Heart right ventricle (tissue), 16 donors: ENCODE results near the gene P3H3. TPM values are rescaled to one million over a fixed set of nuclear protein-coding genes. Genes with fewer than 3 reads are reported as not detected.
A peak's percentile ranks its signal among the peaks of the same experiment; 100 is the strongest.

Source experiments
- ATAC-seq, 8 donors: fragments of 200-7000 bp; cut with Tn5 transposase; one replicate each; pipeline ENCODE4 v1.9.1; 2020; ENCODE audit warnings: mild to moderate bottlenecking in 8 of 8, moderate library complexity in 8 of 8, moderate number of reproducible peaks in 1 of 8
- DNase-seq, 2 donors: peaks; one replicate each; pipeline ENCODE4 v3.0.0-alpha.2; 2020
- H3K27ac ChIP-seq, 10 donors: fragments of 200-600 bp; sonication (generic) in 2 of 10; one replicate each; pipeline versions ENCODE4 v1.5.0 to v1.8.0; 2020 to 2022; ENCODE audit warnings: mild to moderate bottlenecking in 3 of 10
- H3K27me3 ChIP-seq, 7 donors: fragments of 200-600 bp; one replicate each; pipeline ENCODE4 v1.8.0; 2021 to 2022; ENCODE audit warnings: mild to moderate bottlenecking in 2 of 7
- H3K36me3 ChIP-seq, 9 donors: fragments of 200-600 bp; sonication (generic) in 1 of 9; one replicate each; pipeline versions ENCODE4 v1.5.0 to v1.8.0; 2020 to 2022; ENCODE audit warnings: mild to moderate bottlenecking in 2 of 9
- H3K4me1 ChIP-seq, 9 donors: fragments of 200-600 bp; sonication (generic) in 1 of 9; one replicate each; pipeline versions ENCODE4 v1.5.0 to v1.8.0; 2020 to 2022; ENCODE audit warnings: mild to moderate bottlenecking in 4 of 9
- H3K4me3 ChIP-seq, 10 donors: fragments of 200-600 bp; sonication (generic) in 2 of 10; one replicate each; pipeline versions ENCODE4 v1.5.0 to v1.8.0; 2020 to 2022; ENCODE audit warnings: mild to moderate bottlenecking in 7 of 10, moderate library complexity in 2 of 10
- H3K9me3 ChIP-seq, 11 donors: fragments of 200-600 bp in 10 of 11; sonication (generic) in 2 of 11; one replicate each; pipeline versions ENCODE4 v1.5.0 to v1.8.0; 2013 to 2022; ENCODE audit warnings: mild to moderate bottlenecking in 2 of 11, control low read depth in 1 of 11, moderate library complexity in 1 of 11
- WGBS, 2 donors: extraction: QIAGEN DNeasy Blood & Tissue Kit; methylation state at CpG; one replicate each; pipeline ENCODE4 v1.1.7; 2013; ENCODE audit warnings: inconsistent platforms in 1 of 2; 5-methylcytosine and 5-hydroxymethylcytosine counted together
- intact Hi-C, 10 donors: fragments of 100-400 bp; cut with DNase I; formaldehyde crosslinking; loops; one replicate each; pipeline versions ENCODE4 v1.11.1 to v1.14.2; 2022
- long read RNA-seq, 3 donors: library from polyadenylated mRNA; unstranded; transcript quantifications; one replicate each; pipeline ENCODE4 v2.0.0, GENCODE V29; 2020 to 2021
- polyA plus RNA-seq, 2 donors: library from polyadenylated mRNA; stranded (reverse); fragments of 200-250 nt; gene quantifications; one replicate each; pipeline ENCODE4 v1.2.3, GENCODE V29; 2013
- total RNA-seq, 10 donors: library from RNA; stranded (reverse); fragmentation: NEBNext Ultra II Directional in 3 of 10; extraction: Animal tissue kit (Norgen Biotek cat#: 25700) in 3 of 10; gene quantifications; one replicate each; pipeline versions ENCODE4 v1.2.1 to v1.2.4, GENCODE V29; 2021 to 2023
- TF ChIP-seq, protein P1 (sequence below), 9 donors: fragments of 200-600 bp; sonication (generic) in 2 of 9; IDR thresholded peaks; one replicate each; pipeline versions ENCODE4 v1.5.0 to v1.8.0; 2021 to 2022; ENCODE audit warnings: antibody characterized with exemption in 9 of 9, mild to moderate bottlenecking in 5 of 9, moderate library complexity in 1 of 9
- donor health status: Arrhythmogenic right ventricular cardiomyopathy.
- donor health status: ischemic (EF 13 %, LVEDD 7.1; RV severe dilation, severe dysfunction).
- donor health status: healthy with polysubstance abuse.
- donor health status: DM: no; HTN: yes; CAD: no.
- donor health status: DM: no; HTN: no; CAD: no.
- donor health status: ischemic (EF 25% LVEDD 6.9; RV normal size, moderate dysfunction).
- donor health status: ischemic (EF 25% LVEDD 5.7; RV mildly dilated, moderate dysfunction).
- donor health status: healthy.
- donor health status: DM: yes; HTN: yes; CAD: no.
- donor health status: Ischemic cardiomyopathy.
- donor health status: ischemic (EF 35%, LVEDD 5.7; RV mildly dilated, moderate dysfunction).
- donor health status: nonischemic (EF 11% LVEDD 7.7; RV severe dilation, severe dysfunction).
- donor health status: DM: yes; HTN: yes; CAD: no.
- donor health status: PGD.
- donor health status: ischemic (EF 29% LVEDD 5.4; RV normal size, mild dysfunction).
- donor health status: nonischemic (EF 23%, LVEDD 6.1; RV moderate dilation, normal function).

Gene P3H3, protein sequence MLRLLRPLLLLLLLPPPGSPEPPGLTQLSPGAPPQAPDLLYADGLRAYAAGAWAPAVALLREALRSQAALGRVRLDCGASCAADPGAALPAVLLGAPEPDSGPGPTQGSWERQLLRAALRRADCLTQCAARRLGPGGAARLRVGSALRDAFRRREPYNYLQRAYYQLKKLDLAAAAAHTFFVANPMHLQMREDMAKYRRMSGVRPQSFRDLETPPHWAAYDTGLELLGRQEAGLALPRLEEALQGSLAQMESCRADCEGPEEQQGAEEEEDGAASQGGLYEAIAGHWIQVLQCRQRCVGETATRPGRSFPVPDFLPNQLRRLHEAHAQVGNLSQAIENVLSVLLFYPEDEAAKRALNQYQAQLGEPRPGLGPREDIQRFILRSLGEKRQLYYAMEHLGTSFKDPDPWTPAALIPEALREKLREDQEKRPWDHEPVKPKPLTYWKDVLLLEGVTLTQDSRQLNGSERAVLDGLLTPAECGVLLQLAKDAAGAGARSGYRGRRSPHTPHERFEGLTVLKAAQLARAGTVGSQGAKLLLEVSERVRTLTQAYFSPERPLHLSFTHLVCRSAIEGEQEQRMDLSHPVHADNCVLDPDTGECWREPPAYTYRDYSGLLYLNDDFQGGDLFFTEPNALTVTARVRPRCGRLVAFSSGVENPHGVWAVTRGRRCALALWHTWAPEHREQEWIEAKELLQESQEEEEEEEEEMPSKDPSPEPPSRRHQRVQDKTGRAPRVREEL
- total RNA-seq (10 to 100 TPM in 9 of 10 donors, 1 to 10 TPM in 1; 6.4 to 24.6 (median 16.0) TPM), polyA plus RNA-seq (10 to 100 TPM; 12.5 to 37.8 TPM)
- long read RNA-seq, donor 1, partial matches to known transcripts: 3 of 10 reads
- long read RNA-seq, donor 1, other reads (novel, unspliced or antisense): 5 of 10 reads
- long read RNA-seq, donor 2, partial matches to known transcripts: 14 of 24 reads
- long read RNA-seq, donor 2, other reads (novel, unspliced or antisense): 7 of 24 reads
- long read RNA-seq, donor 3, partial matches to known transcripts: 3 of 6 reads
- long read RNA-seq, donor 3, other reads (novel, unspliced or antisense): 3 of 6 reads

DNA sequence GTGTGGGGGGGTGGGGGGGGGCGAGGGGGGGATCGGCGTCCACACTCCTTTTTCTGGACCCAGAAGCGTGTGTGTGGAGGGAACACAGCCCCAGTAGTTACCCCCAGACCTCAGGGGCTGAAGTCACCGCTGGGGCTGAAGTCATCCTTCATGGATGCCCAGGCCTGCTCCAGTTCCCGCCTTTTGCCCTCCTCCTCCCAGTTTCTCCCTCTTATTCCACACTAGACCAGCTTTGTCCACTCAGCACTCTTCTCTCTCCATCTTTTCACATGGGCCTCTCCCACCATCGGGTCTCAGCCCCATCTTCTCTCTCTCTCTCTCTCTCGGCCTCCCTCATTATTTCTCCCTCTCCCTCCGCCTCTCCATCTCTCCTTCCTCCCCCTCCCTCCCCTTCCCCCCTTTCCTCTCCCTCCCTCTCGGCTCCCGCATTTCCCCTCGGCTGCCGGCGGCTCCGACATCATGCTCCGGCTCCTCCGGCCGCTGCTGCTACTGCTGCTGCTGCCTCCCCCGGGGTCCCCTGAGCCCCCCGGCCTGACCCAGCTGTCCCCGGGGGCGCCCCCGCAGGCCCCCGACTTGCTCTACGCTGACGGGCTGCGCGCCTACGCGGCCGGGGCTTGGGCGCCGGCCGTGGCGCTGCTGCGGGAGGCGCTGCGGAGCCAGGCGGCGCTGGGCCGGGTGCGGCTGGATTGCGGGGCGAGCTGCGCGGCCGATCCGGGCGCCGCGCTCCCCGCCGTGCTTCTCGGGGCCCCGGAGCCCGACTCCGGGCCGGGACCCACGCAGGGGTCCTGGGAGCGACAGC lies at the start of gene P3H3:
TSS of gene P3H3 (plus strand) at position 426 of the 799 bp plus-strand sequence. CDS start at position 460, 34 bp downstream.
- H3K27me3 ChIP-seq: peaks cover 0 to 46% (median 0%) of the 10 kb centered on the region in 7 donors
- H3K4me1 ChIP-seq: peaks cover 8 to 52% (median 26%) of the 10 kb centered on the region in 9 donors
- WGBS, 2 donors: 1 to 2% methylated on average over 52 to 59 of the region's 60 CpGs
- peaks cover 0 to 23% (median 0%) of the 10 kb centered on the region in 9 donors for H3K36me3 ChIP-seq
- DNase-seq (peak; percentile 50 to 52), ATAC-seq (peak in 5 of 8 donors; percentile 2 to 36 (median 11))
- no peaks in the 10 kb centered on the region for H3K9me3 ChIP-seq
- TF ChIP-seq, protein P1, sequence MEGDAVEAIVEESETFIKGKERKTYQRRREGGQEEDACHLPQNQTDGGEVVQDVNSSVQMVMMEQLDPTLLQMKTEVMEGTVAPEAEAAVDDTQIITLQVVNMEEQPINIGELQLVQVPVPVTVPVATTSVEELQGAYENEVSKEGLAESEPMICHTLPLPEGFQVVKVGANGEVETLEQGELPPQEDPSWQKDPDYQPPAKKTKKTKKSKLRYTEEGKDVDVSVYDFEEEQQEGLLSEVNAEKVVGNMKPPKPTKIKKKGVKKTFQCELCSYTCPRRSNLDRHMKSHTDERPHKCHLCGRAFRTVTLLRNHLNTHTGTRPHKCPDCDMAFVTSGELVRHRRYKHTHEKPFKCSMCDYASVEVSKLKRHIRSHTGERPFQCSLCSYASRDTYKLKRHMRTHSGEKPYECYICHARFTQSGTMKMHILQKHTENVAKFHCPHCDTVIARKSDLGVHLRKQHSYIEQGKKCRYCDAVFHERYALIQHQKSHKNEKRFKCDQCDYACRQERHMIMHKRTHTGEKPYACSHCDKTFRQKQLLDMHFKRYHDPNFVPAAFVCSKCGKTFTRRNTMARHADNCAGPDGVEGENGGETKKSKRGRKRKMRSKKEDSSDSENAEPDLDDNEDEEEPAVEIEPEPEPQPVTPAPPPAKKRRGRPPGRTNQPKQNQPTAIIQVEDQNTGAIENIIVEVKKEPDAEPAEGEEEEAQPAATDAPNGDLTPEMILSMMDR (IDR thresholded peaks at IDR 0.05): peak in 3 of 9 donors; percentile 6 to 37 (median 18)
- H3K4me3 ChIP-seq: peak within 1 kb of the TSS; percentile 58 to 95 (median 76)
- peak within 1 kb of the TSS; percentile 59 to 91 (median 84) for H3K27ac ChIP-seq
- intact Hi-C loops: loop anchor here (5.0 to 10.0 kb wide), 7 partner anchors 51 to 213 kb away; partner anchors contain the start of genes MLF2 (in 7 of the 10) and PTMS (in 1 of the 10)

DNA sequence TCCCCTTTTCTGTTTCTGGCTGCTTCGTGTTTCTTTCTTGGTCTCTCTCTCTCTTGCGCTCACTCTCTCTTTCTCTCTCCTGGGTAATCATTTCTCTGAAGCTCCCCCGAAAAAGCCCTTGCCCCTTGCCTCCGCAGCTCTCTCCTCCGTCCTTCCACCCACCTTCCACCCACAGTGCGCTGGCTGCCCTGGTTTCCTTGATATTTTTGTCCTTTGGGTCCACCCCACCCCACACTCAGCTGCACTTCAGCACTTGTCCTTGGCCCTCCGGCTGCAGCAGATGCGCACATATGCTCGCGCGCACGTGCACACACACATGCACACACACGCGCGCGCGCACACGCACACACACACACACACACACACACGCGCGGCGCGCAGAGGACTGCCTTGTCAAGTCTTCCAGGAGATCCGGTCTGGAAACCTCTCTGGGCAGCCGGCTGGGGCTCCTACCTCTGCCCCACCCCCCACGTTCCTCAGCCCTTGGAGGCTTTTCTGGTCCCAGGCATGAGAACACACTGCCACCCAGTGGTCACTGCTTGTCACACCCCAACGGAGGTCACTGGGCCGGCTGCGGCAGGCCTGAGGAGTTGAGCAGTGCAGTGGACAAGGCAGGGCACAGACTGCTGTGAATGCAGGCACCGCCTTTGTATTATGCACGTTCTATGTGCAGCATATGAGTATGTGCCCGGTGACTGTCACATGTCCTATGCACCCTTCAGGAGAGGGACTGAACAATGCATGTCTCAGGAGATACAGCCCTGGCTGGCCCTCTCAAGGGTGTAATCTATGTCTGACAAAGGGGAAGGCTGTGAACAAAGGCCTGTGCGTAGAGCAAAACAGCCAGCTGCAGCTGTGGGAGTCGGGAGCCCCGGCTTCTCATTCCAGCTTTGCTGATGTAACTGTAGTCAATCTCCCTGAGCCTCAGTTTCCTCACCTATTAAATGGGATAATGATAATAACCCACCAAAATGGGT lies 49.3 kb upstream of the P3H3 start:
- H3K9me3 ChIP-seq: no peaks in the 10 kb centered on the region
- H3K4me3 ChIP-seq: peak overlapping the region in 9 of 10 donors; percentile 35 to 60 (median 43)
- whole genome bisulfite sequencing, 2 donors: 3 to 4% methylated on average over 28 to 35 of the region's 35 CpGs
- H3K27me3 ChIP-seq: peaks cover 0 to 40% (median 4%) of the 10 kb centered on the region in 7 donors
- DNase-seq: peak; percentile 92 to 97
- peaks cover 0 to 9% (median 0%) of the 10 kb centered on the region in 9 donors for H3K36me3 ChIP-seq
- intact Hi-C loops: loop anchor here in 9 of 10 donors (1.0 to 5.0 kb wide), 10 partner anchors 25 to 162 kb away; partner anchors contain the start of genes MLF2 (in 5 of the 9), GPR162 (in 1 of the 9) and P3H3 (in 1 of the 9)
- TF ChIP-seq, protein P1 (IDR thresholded peaks at IDR 0.05): peak in 8 of 9 donors; percentile 92 to 97 (median 96)
- ATAC-seq: peak; percentile 94 to 97 (median 96)
- peaks cover 0 to 30% (median 15%) of the 10 kb centered on the region in 9 donors for H3K4me1 ChIP-seq
- peak overlapping the region in 9 of 10 donors; percentile 49 to 73 (median 62) for H3K27ac ChIP-seq
